Measurements from ENCODE around the gene FZR1.

- TF ChIP-seq CTCF (IDR thresholded peaks at IDR 0.05) (no peak), POLR2A (IDR thresholded peaks at IDR 0.05) (no peak)
These were observed 29.9 kb downstream of the FZR1 start for GRCh38 chr19:3535981-3536380.

Data from testis (tissue), 2 donors.